Ishikawa (cell line): ENCODE measurements around the gene C14orf93.
A peak's percentile ranks its signal among the peaks of the same experiment; 100 is the strongest.

Experiments
- CEBPB ChIP-seq: IDR thresholded peaks from 2 replicates; pipeline ENCODE4 v1.6.1; 2012
- CREB1 ChIP-seq: IDR thresholded peaks from 2 replicates; pipeline ENCODE4 v1.6.1; 2012; ENCODE audit warnings: low read depth
- EGR1 ChIP-seq: IDR thresholded peaks from 2 replicates; pipeline ENCODE4 v1.6.1; 2012
- EP300 ChIP-seq: IDR thresholded peaks from 2 replicates; pipeline ENCODE4 v1.6.1; 2012; ENCODE audit warnings: borderline replicate concordance
- FOXM1 ChIP-seq: IDR thresholded peaks from 2 replicates; pipeline ENCODE4 v1.6.1; 2012; ENCODE audit warnings: low read depth, borderline replicate concordance
- MAX ChIP-seq: IDR thresholded peaks from 2 replicates; pipeline ENCODE4 v1.6.1; 2012
- NFIC ChIP-seq: IDR thresholded peaks from 2 replicates; pipeline ENCODE4 v1.6.1; 2012
- RAD21 ChIP-seq: IDR thresholded peaks from 2 replicates; pipeline ENCODE4 v1.6.1; 2012; ENCODE audit warnings: low read depth
- REST ChIP-seq: IDR thresholded peaks from 2 replicates; pipeline ENCODE4 v1.6.1; 2012; ENCODE audit warnings: low read depth, mild to moderate bottlenecking
- TAF1 ChIP-seq: IDR thresholded peaks from 2 replicates; pipeline ENCODE4 v1.6.1; 2012; ENCODE audit warnings: low read depth, mild to moderate bottlenecking
- TCF12 ChIP-seq: IDR thresholded peaks from 2 replicates; pipeline ENCODE4 v1.6.1; 2012; ENCODE audit warnings: low read depth
- TEAD4 ChIP-seq: IDR thresholded peaks from 2 replicates; pipeline ENCODE4 v1.6.1; 2012
- USF1 ChIP-seq: IDR thresholded peaks from 2 replicates; pipeline ENCODE4 v1.6.1; 2012
- YY1 ChIP-seq: IDR thresholded peaks from 2 replicates; pipeline ENCODE4 v1.6.1; 2012; ENCODE audit warnings: low read depth
- ZBTB7A ChIP-seq: IDR thresholded peaks from 2 replicates; pipeline ENCODE4 v1.6.1; 2012; ENCODE audit warnings: low read depth

C14orf93 gene

GRCh38 chr14:22981090-22981875 is 28.7 kb downstream of the C14orf93 start:
- TF ChIP-seq CEBPB (no peak), CREB1 (no peak), EP300 (no peak), TCF12 (peak; percentile 32; the same call in 1 of the 2 replicates), ZBTB7A (peak; percentile 65; the same call in 1 of the 2 replicates), TAF1 (peak; percentile 61; the same call in 1 of the 2 replicates), TEAD4 (no peak), NFIC (0 out of 2 replicates have a peak, but pooled peaks have one; percentile 7), EGR1 (no peak)

GRCh38 chr14:22980672-22981089 is 29.3 kb downstream of the C14orf93 start:
- TF ChIP-seq EGR1: no peak; the same call in 1 of the 2 replicates
- peak; percentile 3; the same call in 1 of the 2 replicates for TF ChIP-seq TCF12
- peak; percentile 96 for TF ChIP-seq TEAD4

- TF ChIP-seq YY1: no peak
- TF ChIP-seq CREB1: no peak
- no peak for TF ChIP-seq EGR1
- no peak for TF ChIP-seq EP300
- TF ChIP-seq TCF12: no peak
- no peak for TF ChIP-seq MAX
- no peak for TF ChIP-seq ZBTB7A
- no peak for TF ChIP-seq FOXM1
- TF ChIP-seq RAD21: no peak
- no peak for TF ChIP-seq USF1
- TF ChIP-seq CEBPB: no peak
- TF ChIP-seq REST: no peak
- TF ChIP-seq TAF1: no peak
- TF ChIP-seq TEAD4: no peak
- TF ChIP-seq NFIC: no peak
Measured at GRCh38 chr14:22979748-22980392, 30.1 kb downstream of the C14orf93 start.

- TF ChIP-seq TCF12 (no peak), FOXM1 (no peak)
Measured at GRCh38 chr14:22978981-22979671, 30.8 kb downstream of the C14orf93 start.

- TF ChIP-seq TEAD4 (no peak), ZBTB7A (no peak), YY1 (no peak), USF1 (no peak), CREB1 (no peak)
Measured at GRCh38 chr14:22978487-22978837, 31.5 kb downstream of the C14orf93 start.

- TF ChIP-seq NFIC (peak; percentile 30; the same call in 1 of the 2 replicates), TEAD4 (peak; percentile 96), USF1 (no peak), EGR1 (no peak), EP300 (peak; percentile 44; the same call in 1 of the 2 replicates), ZBTB7A (peak; percentile 73; the same call in 1 of the 2 replicates), MAX (0 out of 2 replicates have a peak, but pooled peaks have one; percentile 20), TAF1 (no peak), TCF12 (peak; percentile 35; the same call in 1 of the 2 replicates)
Measured at GRCh38 chr14:22977684-22978486, 32.1 kb downstream of the C14orf93 start.
